NCI-H128 (cell line): Measurements from ENCODE around the gene PPT1.

Source experiments
- DNase-seq: peaks from one replicate; lab custom pipeline; 2025; ENCODE audit not compliant: unreplicated experiment; lab: John Stamatoyannopoulos, UW

The PPT1 gene

DNA sequence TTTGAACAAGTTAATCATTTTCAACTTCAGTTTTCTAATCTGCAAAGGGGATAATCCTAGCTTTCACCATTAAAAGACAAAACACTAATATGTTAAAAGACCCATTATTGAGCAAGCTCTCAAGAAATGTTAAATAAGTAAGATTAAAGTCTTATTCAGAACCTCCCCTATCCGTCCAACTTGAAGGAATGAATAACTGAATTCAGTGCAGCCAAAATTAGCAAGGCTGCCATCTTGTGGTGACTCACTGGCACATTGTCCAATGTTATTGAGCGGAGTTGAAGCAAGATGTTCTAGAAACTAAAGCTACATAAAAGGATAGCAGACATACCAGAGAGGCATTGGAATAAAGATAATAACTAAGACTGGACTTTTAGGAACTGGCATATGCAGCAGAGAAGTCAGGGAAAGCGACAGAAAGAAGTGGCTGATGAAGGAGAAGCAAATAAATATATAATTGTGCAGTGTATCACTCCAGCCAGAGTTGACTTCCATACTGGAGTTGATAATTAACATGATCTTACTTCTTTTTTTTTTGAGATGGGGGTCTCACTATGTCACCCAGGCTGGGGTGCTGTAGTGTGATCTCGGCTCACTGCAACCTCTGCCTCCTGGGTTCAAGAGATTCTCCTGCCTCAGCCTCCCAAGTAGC lies 64.7 kb downstream of the PPT1 start:
- DNase-seq: no peak

DNA sequence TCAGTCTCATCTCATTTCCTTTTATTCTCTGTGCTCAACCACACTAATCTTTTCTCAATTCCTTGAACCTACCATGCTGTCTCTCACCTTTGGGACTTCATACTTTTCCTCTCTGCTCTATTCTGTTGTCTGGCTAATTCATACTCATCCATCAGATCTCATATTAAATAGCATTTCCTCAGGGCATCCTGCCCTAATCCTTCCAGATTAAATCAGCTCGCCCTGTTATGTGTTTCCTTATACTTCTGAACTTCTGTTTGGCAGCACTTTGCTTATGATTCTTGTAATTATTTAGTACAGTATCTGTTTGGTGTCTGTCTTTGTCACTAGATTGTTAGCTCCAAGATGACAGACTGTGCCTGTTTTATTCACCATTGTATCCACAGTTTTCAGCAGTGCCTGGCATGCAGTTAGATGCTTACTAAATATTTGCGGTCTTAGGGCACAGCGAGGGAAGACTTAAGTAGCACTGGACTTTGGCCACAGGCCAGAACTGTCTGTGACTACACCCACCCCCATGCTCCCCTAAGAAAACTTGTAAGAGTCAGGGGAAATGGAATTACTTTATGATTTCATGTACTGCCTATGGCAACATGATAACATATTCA lies 66.4 kb downstream of the PPT1 start:
- no peak for DNase-seq

DNA sequence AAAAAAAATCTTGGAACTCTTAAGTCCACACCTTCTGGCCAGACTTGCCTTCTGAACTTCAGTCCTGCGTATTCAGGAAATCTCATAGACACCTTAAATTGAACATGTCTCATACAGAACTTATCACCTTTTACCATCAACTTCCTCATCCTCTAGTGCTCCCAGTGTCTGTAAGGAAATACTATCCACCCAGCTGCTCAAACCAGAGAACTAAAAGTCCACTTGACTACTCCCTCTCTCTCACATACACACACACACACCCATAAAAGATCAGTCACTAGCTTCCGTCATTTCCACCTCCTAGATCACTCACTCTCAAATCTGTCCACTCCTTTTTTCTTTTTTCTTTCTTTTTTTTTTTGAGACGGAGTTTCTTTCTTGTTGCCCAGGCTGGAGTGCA lies 67.4 kb downstream of the PPT1 start:
- DNase-seq: no peak

DNA sequence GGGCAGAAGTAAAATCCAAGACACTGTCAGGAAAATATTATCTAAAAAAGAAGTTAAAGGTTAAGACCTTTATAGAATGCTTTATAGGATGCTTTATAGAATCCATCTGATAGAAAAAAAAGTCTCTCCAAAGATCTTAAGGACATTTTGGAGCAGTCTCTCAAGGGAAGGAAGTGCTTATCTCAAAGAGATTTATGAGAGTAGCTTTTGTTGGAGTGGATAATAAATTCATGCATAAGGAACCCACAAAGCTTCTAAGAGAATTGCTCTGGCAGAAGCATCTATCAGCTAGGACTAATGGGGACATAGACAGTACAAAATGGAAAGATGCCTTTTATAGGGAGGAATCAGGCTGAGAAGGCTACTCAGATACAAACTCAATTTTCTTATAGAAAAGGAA lies 69.4 kb downstream of the PPT1 start:
- no peak for DNase-seq

DNA sequence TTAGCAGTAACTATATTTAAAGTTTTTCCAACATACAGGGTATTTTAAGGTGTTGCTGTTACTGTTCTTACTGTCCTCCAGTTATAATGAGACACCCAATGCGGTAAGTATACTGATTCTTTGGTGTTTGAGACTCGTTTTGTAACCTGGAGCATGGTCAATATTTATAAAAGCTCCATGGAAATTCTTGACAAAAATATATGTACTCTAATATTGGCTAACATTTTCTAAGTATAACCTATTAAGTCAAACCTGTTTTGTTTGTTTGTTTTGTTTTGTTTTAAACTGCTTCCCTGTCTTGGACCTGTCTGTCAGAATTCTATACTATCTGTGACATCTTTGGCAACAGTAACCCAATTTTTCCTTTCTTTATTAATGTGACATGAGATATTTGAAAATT lies 72.4 kb downstream of the PPT1 start:
- no peak for DNase-seq

DNA sequence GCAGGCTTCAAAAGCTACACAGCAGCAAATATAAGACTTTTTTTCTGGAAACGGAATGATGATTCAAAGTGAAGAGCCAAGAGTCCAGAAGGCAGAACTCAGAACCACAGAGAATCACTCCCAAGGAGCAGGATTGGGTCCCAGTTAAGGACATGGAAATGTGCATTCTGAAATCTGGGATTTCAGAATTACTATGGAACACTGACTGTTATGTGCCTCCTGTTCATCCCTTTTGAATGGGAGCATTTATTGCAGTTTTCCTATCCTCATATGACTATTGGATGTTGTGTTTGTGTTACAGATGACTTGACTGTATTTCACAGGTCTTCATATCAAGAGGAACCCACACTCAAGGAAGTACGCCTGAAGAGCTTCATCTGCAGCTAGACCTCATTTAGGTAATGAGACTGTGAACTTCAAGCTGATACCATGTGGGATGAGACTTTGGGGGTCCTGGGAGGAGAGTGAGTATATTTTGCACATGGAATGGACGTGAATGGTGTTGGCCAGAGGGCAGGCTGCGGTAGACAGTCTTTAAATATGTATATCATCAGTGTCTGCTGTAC lies 73.6 kb downstream of the PPT1 start:
- DNase-seq: no peak
